Measurements from ENCODE around the gene SKIC2.
"Not testable (repeated sequence)": the region's sequence is repeated elsewhere in the genome, so short reads cannot be mapped to it uniquely, and the experiment has no call there.

DNA sequence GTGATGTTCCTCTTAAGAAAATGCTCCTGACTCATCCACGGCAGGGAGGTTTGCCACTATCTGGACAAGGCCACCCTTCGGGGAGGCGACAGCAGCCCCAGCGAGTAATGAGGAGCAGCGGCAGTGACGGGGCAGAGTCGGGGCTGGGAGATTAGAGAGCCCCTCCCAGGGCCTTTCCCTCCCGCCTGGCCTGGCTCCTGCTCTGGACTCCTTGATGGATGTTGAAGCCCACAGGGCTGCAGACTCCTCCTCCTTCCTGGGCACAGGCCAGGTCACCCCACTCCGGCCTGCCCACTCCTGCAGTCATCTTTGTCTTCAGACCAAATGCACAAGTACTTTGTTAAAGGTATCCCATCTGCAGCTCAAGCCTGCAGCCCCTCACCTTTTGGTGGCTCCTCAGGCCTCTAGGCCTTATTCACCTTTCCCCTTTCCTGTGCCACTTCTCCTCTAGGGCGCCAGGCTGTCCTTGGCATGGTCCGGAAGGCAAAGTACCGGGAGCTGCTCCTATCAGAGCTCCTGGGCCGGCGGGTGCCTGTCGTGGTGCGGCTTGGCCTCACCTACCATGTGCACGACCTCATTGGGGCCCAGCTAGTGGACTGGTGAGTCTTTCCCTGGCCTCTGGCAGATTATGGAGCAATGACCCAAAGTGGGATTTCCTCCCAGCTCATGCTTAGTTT, 54.1 kb downstream of the SKIC2 start:
- TF ChIP-seq POLR2A (IDR thresholded peaks at IDR 0.05), result not testable (repeated sequence)
- TF ChIP-seq, protein P1, sequence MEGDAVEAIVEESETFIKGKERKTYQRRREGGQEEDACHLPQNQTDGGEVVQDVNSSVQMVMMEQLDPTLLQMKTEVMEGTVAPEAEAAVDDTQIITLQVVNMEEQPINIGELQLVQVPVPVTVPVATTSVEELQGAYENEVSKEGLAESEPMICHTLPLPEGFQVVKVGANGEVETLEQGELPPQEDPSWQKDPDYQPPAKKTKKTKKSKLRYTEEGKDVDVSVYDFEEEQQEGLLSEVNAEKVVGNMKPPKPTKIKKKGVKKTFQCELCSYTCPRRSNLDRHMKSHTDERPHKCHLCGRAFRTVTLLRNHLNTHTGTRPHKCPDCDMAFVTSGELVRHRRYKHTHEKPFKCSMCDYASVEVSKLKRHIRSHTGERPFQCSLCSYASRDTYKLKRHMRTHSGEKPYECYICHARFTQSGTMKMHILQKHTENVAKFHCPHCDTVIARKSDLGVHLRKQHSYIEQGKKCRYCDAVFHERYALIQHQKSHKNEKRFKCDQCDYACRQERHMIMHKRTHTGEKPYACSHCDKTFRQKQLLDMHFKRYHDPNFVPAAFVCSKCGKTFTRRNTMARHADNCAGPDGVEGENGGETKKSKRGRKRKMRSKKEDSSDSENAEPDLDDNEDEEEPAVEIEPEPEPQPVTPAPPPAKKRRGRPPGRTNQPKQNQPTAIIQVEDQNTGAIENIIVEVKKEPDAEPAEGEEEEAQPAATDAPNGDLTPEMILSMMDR (IDR thresholded peaks at IDR 0.05), result not testable (repeated sequence)

Data from Peyer's patch (tissue), 4 donors.